OCI-LY7 (cell line): ENCODE data around the gene DUS1L. TPM values are rescaled to one million over a fixed set of nuclear protein-coding genes. Genes with fewer than 3 reads are reported as not detected.

Experiments
- BruUV-seq: library from RNA; stranded (reverse); fragments of 400-500 nt; replicated peaks from 2 replicates; lab custom pipeline; 2021; lab: Mats Ljungman, UMichigan
- CTCF ChIA-PET: fragments of 300-600 bp; sonication (Branson Sonifier 250); formaldehyde crosslinking; loops from one replicate; lab custom pipeline; 2022; ENCODE audit warnings: antibody characterized with exemption; ENCODE audit not compliant: unreplicated experiment; lab: Charles Lee
- POLR2A ChIA-PET: fragments of 300-600 bp; sonication (Branson Sonifier 250); formaldehyde crosslinking; loops from one replicate; lab custom pipeline; 2022; ENCODE audit warnings: antibody characterized with exemption; lab: Charles Lee
- DNase-seq: peaks from one replicate; pipeline ENCODE4 v3.0.0-alpha.2; 2015; ENCODE audit warnings: low spot score
- H2AFZ ChIP-seq: fragments of 200-600 bp; sonication (generic), shearing (Covaris generic); 2 replicates; pipeline ENCODE4 v1.6.1; 2014; ENCODE audit warnings: mild to moderate bottlenecking, antibody characterized with exemption, low read length, moderate library complexity
- H3K27ac ChIP-seq: fragments of 200-600 bp; sonication (generic); 2 replicates; pipeline ENCODE4 v1.5.1; 2014; ENCODE audit warnings: mixed run types, low read depth, mild to moderate bottlenecking, moderate library complexity, low read length, inconsistent platforms; ENCODE audit not compliant: poor library complexity, severe bottlenecking
- H3K36me3 ChIP-seq: fragments of 200-600 bp; sonication (generic); 2 replicates; pipeline ENCODE4 v1.6.1; 2014; ENCODE audit warnings: mild to moderate bottlenecking, antibody characterized with exemption, low read length, moderate library complexity, mixed read lengths; ENCODE audit not compliant: insufficient read depth
- H3K4me1 ChIP-seq: fragments of 200-600 bp; sonication (generic); 2 replicates; pipeline ENCODE4 v1.5.1; 2014; ENCODE audit warnings: mild to moderate bottlenecking, low read length; ENCODE audit not compliant: insufficient read depth, poor library complexity, severe bottlenecking
- H3K4me2 ChIP-seq: fragments of 200-600 bp; sonication (generic); 2 replicates; pipeline ENCODE4 v1.6.1; 2014; ENCODE audit warnings: mild to moderate bottlenecking, low read length
- H3K4me3 ChIP-seq: fragments of 200-600 bp; sonication (generic); 2 replicates; pipeline ENCODE4 v1.5.1; 2014; ENCODE audit warnings: mild to moderate bottlenecking, low read depth, low read length; ENCODE audit not compliant: poor library complexity, severe bottlenecking
- H3K79me2 ChIP-seq: fragments of 200-600 bp; sonication (generic); 2 replicates; pipeline ENCODE4 v1.6.1; 2016; ENCODE audit warnings: low read depth, mild to moderate bottlenecking, low read length, moderate library complexity, mixed read lengths; ENCODE audit not compliant: insufficient read depth
- H3K9me2 ChIP-seq: fragments of 200-600 bp; sonication (generic); 2 replicates; pipeline ENCODE4 v1.6.1; 2016; ENCODE audit warnings: mild to moderate bottlenecking, low read length, mixed read lengths; ENCODE audit not compliant: insufficient read depth
- H3K9me3 ChIP-seq: fragments of 200-600 bp; sonication (generic); 2 replicates; pipeline ENCODE4 v1.6.1; 2014; ENCODE audit warnings: mild to moderate bottlenecking, mixed run types, low read length, mixed read lengths
- H4K20me1 ChIP-seq: fragments of 200-600 bp; sonication (generic); 2 replicates; pipeline ENCODE4 v1.6.1; 2014; ENCODE audit warnings: mild to moderate bottlenecking, antibody characterized with exemption, low read length, moderate library complexity, mixed read lengths; ENCODE audit not compliant: insufficient read depth
- CTCF ChIP-seq: fragments of 200-600 bp; sonication (generic); conservative IDR thresholded peaks from 2 replicates; pipeline ENCODE4 v1.5.1; 2014; ENCODE audit warnings: mild to moderate bottlenecking, antibody characterized with exemption, low read length, moderate library complexity, mixed read lengths
- EZH2phosphoT487 ChIP-seq: fragments of 200-600 bp; sonication (generic); IDR thresholded peaks from 2 replicates; pipeline ENCODE4 v1.6.1; 2018; ENCODE audit warnings: low read depth, borderline replicate concordance, mild to moderate bottlenecking, mixed run types, antibody characterized with exemption, low read length, moderate library complexity, mixed read lengths
- intact Hi-C: fragments of 100-400 bp; cut with micrococcal nuclease; formaldehyde crosslinking; loops from one replicate; pipeline ENCODE4 v1.10.0; 2022; ENCODE audit not compliant: unreplicated experiment
- total RNA-seq, 2 experiments: library from RNA; depleted of rRNA in 1 of 2; stranded (reverse); fragments of >200 nt in 1 of 2; shearing (Covaris generic) in 1 of 2; gene quantifications; 2 replicates each; pipeline ENCODE4 v1.2.3, GENCODE V29; 2014 to 2022

DUS1L gene
- total RNA-seq, 2 experiments from 2014 or later: 320 to 388 TPM

GRCh38 chr17:82012261-82012639 lies 53.4 kb downstream of the DUS1L start:
- H3K27ac ChIP-seq: no peak overlapping the region
- no peaks in the 10 kb centered on the region for H4K20me1 ChIP-seq
- POLR2A ChIA-PET: no interaction called here
- no peak overlapping the region for H3K4me2 ChIP-seq
- H3K4me1 ChIP-seq: no peaks in the 10 kb centered on the region
- H3K79me2 ChIP-seq: no peaks in the 10 kb centered on the region
- H3K4me3 ChIP-seq: no peak overlapping the region
- no TSS peak for BruUV-seq
- CTCF ChIA-PET: no interaction called here
- no peaks in the 10 kb centered on the region for H3K9me3 ChIP-seq
- intact Hi-C loops: no loop called here
- H3K9me2 ChIP-seq: no peaks in the 10 kb centered on the region
- no peaks in the 10 kb centered on the region for H3K36me3 ChIP-seq
- no peak overlapping the region for H2AFZ ChIP-seq
- TF ChIP-seq CTCF (no peak), EZH2phosphoT487 (no peak)
- no peak for DNase-seq

- intact Hi-C loops: no loop called here
- Histone ChIP-seq H3K4me2 (no peak overlapping the region), H3K9me2 (no peaks in the 10 kb centered on the region), H3K27ac (no peak overlapping the region), H2AFZ (no peak overlapping the region), H3K4me1 (no peaks in the 10 kb centered on the region), H3K36me3 (no peaks in the 10 kb centered on the region), H3K79me2 (no peaks in the 10 kb centered on the region), H3K4me3 (no peak overlapping the region), H3K9me3 (no peaks in the 10 kb centered on the region), H4K20me1 (no peaks in the 10 kb centered on the region)
- CTCF ChIA-PET: no interaction called here
- DNase-seq: no peak
- no TSS peak for BruUV-seq
- POLR2A ChIA-PET: no interaction called here
- TF ChIP-seq EZH2phosphoT487 (no peak), CTCF (no peak)
These were observed 53.9 kb downstream of the DUS1L start for GRCh38 chr17:82011617-82012187.

GRCh38 chr17:82010575-82011525 lies 54.8 kb downstream of the DUS1L start:
- Histone ChIP-seq H2AFZ (no peak overlapping the region), H3K4me3 (no peak overlapping the region), H3K79me2 (no peaks in the 10 kb centered on the region), H3K27ac (no peak overlapping the region), H3K9me3 (no peaks in the 10 kb centered on the region), H3K9me2 (no peaks in the 10 kb centered on the region), H3K4me2 (no peak overlapping the region), H4K20me1 (no peaks in the 10 kb centered on the region), H3K4me1 (no peaks in the 10 kb centered on the region), H3K36me3 (no peaks in the 10 kb centered on the region)
- ChIA-PET POLR2A (no interaction called here), CTCF (no interaction called here)
- TF ChIP-seq EZH2phosphoT487 (no peak), CTCF (no peak)
- no TSS peak for BruUV-seq
- no peak for DNase-seq
- intact Hi-C loops: no loop called here
